ENCODE results near the gene SETD5. TPM values are rescaled to one million over a fixed set of nuclear protein-coding genes. Genes with fewer than 3 reads are reported as not detected.

Gene SETD5
- total and polyA plus RNA-seq, 2 donors (not counting 3 experiments of a cell fraction or from before 2014, with no cell fraction given) = 48.2 to 149 TPM

DNA sequence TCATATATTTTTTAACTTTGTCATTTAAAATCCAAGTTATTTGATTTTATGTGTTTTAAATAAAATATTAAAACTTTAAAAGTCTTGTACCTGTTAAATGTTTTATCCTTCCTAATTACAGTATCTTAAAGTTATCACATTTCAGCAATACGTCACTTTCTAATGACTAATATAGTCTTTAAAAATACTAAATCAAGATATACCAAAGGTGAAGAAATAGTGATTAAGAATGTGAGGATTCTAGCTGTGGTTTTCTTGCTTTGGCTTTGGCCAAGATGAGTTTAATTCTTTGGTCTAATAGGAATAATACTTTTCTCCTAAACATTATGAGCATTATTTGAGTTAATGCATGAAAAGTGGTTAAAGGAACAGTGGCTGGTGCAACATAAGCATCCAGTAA, 13.9 kb downstream of the SETD5 start:
- intact Hi-C loops (cut with micrococcal nuclease) (no loop called here), dilution Hi-C loops (cut with MboI; ENCODE audit: extremely low pct_ligation_motif_present, low sequenced_read_pairs) (no loop called here)
- no peaks in the 10 kb centered on the region for H3K9me1 ChIP-seq (replicated peaks; ENCODE audit: control insufficient read depth, extremely low read depth, insufficient read depth, low read length)
- DNase-seq (ENCODE audit: low read depth, low spot score) (no peak), FAIRE-seq (no peak)
- H3K27me3 ChIP-seq (ENCODE audit: control insufficient read depth in 2 of 2, insufficient read depth in 2 of 2, low read length in 2 of 2) = no peaks in the 10 kb centered on the region
- H2AFZ ChIP-seq (ENCODE audit: low read depth, low read length) = no peak overlapping the region
- TF ChIP-seq EZH2 (IDR thresholded peaks at IDR 0.05; ENCODE audit: borderline replicate concordance, low read depth, low read length, severe bottlenecking) = no peak
- TF ChIP-seq MYC (IDR thresholded peaks at IDR 0.05; ENCODE audit: low read depth, low read length) = no peak
- TF ChIP-seq GATA2 (IDR thresholded peaks at IDR 0.05; ENCODE audit: insufficient read depth, insufficient read length, low read depth, low read length) = no peak
- TF ChIP-seq POLR2AphosphoS5 (IDR thresholded peaks at IDR 0.05; ENCODE audit: insufficient read depth, low read depth, low read length) = no peak
- TF ChIP-seq, protein P1, sequence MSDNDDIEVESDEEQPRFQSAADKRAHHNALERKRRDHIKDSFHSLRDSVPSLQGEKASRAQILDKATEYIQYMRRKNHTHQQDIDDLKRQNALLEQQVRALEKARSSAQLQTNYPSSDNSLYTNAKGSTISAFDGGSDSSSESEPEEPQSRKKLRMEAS (IDR thresholded peaks at IDR 0.05; ENCODE audit: insufficient read depth, insufficient read length) = no peak
- TF ChIP-seq JUN (IDR thresholded peaks at IDR 0.05; ENCODE audit: borderline replicate concordance, insufficient read depth, insufficient read length, low read depth) = no peak
- no peak for TF ChIP-seq POLR2A (IDR thresholded peaks at IDR 0.05; ENCODE audit: low read depth, low read length)
- TF ChIP-seq FOS (IDR thresholded peaks at IDR 0.05; ENCODE audit: borderline replicate concordance, insufficient read depth, low read length) = no peak
- TF ChIP-seq, protein P2, sequence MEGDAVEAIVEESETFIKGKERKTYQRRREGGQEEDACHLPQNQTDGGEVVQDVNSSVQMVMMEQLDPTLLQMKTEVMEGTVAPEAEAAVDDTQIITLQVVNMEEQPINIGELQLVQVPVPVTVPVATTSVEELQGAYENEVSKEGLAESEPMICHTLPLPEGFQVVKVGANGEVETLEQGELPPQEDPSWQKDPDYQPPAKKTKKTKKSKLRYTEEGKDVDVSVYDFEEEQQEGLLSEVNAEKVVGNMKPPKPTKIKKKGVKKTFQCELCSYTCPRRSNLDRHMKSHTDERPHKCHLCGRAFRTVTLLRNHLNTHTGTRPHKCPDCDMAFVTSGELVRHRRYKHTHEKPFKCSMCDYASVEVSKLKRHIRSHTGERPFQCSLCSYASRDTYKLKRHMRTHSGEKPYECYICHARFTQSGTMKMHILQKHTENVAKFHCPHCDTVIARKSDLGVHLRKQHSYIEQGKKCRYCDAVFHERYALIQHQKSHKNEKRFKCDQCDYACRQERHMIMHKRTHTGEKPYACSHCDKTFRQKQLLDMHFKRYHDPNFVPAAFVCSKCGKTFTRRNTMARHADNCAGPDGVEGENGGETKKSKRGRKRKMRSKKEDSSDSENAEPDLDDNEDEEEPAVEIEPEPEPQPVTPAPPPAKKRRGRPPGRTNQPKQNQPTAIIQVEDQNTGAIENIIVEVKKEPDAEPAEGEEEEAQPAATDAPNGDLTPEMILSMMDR (IDR thresholded peaks at IDR 0.05; ENCODE audit: extremely low read depth in 1 of 2, insufficient read depth in 1 of 2, low read depth in 1 of 2, low read length in 2 of 2) = no peak
- H3K4me1 ChIP-seq (ENCODE audit: control insufficient read depth, extremely low read depth, insufficient read depth, low read length) = no peaks in the 10 kb centered on the region
- no peaks in the 10 kb centered on the region for H3K9me3 ChIP-seq (replicated peaks; ENCODE audit: control insufficient read depth, insufficient read depth, low read length)
- no peak overlapping the region for H3K4me3 ChIP-seq (replicated peaks in 1 of 3; ENCODE audit: insufficient read depth in 1 of 3, low read depth in 1 of 3, low read length in 3 of 3)
- peaks cover 0 to 2% of the 10 kb centered on the region in 2 experiments for H3K36me3 ChIP-seq (ENCODE audit: control insufficient read depth in 2 of 2, extremely low read depth in 1 of 2, insufficient read depth in 2 of 2, low read length in 2 of 2)
- peaks cover 100% of the 10 kb centered on the region for H3K79me2 ChIP-seq (ENCODE audit: control insufficient read depth, insufficient read depth, low read length)
- ChIA-PET CTCF (interaction anchor here (0.8 kb wide), 1 partner anchor 8 kb away, joined by 3 read pairs; no protein-coding TSS in a partner anchor), POLR2A (interaction anchor here (0.7 kb wide), 1 partner anchor 14 kb away, joined by 3 read pairs; the partner anchor contains the start of gene SETD5)
- BruUV-seq (replicated peaks) = no TSS peak
- no peak overlapping the region for H3K27ac ChIP-seq (ENCODE audit: insufficient read depth, low read depth, low read length)
- H3K9ac ChIP-seq (replicated peaks; ENCODE audit: extremely low read depth, insufficient read depth, low read length) = no peak overlapping the region
- peaks cover 40% of the 10 kb centered on the region for H4K20me1 ChIP-seq (replicated peaks; ENCODE audit: control insufficient read depth, extremely low read depth, insufficient read depth, low read length)
- no peak overlapping the region for H3K4me2 ChIP-seq (ENCODE audit: insufficient read depth, low read length)

Measured in endothelial cell of umbilical vein (primary cell).